GM21528 (cell line): ENCODE measurements around the gene RABGGTA.

Experiments
- ATAC-seq: cut with Tn5 transposase; IDR thresholded peaks from one replicate; pipeline ENCODE4 v1.9.1; 2021; ENCODE audit warnings: mild to moderate bottlenecking, moderate library complexity; ENCODE audit not compliant: unreplicated experiment, low FRiP score

RABGGTA gene

GRCh38 chr14:24307156-24307574 lies 35.8 kb upstream of the RABGGTA start:
- ATAC-seq: no peak

GRCh38 chr14:24304019-24304387 lies 32.6 kb upstream of the RABGGTA start:
- ATAC-seq: no peak

DNA sequence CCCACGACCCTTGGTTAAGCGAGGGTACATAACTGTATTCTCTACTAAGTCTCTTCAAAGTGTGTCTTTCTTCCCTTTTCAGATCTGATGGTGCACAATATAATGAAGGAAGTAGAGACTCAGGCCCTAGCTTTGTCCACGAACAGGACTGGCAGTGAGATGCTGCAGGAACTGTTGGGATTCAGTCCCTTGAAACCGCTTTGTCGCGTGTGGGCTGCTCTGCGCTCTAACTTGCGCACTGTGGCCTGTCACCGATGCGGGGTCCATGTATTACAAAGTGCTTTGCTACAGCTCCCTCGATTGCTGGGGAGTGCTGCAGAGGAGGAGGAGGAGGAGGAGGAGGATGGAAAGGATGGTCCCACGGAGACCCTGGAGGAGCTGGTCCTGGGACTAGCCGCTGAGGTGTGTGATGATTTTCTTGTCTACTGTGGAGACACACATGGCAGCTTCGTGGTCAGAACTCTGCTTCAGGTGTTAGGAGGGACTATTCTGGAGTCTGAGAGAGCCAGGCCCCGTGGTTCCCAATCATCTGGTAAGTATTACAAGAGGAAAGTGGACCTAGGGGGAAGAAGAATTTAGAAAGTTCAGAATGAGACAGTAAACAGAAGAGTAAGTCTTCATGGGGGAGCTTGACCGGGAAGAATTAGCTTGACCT lies 29.1 kb upstream of the RABGGTA start:
- no peak for ATAC-seq

- peak; percentile 75 for ATAC-seq
Observed at GRCh38 chr14:24299255-24300191, 28.1 kb upstream of the RABGGTA start, which contains the start of the genes DHRS1 and NOP9. Gene DHRS1, minus strand, starts transcription at chr14:24299780. Its CDS starts 674 bp downstream, at chr14:24299106. Gene NOP9, plus strand, starts transcription at chr14:24299850. Its CDS starts 105 bp downstream, at chr14:24299955.

GRCh38 chr14:24298892-24299254 lies 27.5 kb upstream of the RABGGTA start:
- ATAC-seq: no peak

- peak; percentile 5 for ATAC-seq
Observed at GRCh38 chr14:24297190-24297964, 26.0 kb upstream of the RABGGTA start.

DNA sequence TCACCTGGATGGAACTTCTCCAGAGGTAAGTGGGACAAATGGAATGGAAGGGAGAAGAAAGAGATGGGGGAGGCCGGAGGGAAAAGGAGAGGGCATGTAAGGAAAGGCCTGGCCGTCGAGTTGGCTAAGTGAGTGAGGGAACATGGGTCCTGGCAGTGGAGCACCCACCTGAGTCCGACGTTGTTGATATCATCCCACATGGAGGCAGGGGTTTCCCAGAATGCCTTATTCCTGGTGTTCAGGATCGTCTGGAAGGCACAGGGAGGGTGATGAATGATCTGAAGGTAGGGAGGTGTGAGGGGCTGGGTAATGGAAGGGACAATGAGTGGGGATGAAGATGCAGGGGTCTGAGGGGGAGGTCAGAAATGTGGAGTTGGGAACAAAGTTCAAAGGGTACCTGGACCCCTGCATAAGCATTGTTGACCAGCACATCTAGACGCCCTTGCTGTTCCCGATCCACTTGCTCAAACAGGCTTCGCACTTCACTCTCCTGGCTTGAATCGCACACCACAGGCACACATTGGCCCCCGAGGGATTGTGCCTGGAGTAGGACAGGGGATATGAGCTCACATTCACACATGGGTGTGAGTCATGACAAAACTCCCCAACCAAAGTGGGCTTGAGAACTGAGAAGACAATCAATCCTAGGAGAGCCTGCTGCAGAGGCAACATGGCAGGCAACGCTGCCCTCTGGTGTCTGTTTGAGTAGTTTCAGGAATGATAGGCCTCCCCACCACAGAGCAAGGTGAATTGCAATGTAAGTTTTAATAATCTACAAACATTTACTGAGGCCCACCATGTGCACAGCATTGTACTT lies 25.2 kb upstream of the RABGGTA start:
- ATAC-seq: peak; percentile 46

- no peak for ATAC-seq
Observed at GRCh38 chr14:24293525-24293924, 22.1 kb upstream of the RABGGTA start.

- ATAC-seq: no peak
Observed at GRCh38 chr14:24292118-24292807, 20.9 kb upstream of the RABGGTA start.

DNA sequence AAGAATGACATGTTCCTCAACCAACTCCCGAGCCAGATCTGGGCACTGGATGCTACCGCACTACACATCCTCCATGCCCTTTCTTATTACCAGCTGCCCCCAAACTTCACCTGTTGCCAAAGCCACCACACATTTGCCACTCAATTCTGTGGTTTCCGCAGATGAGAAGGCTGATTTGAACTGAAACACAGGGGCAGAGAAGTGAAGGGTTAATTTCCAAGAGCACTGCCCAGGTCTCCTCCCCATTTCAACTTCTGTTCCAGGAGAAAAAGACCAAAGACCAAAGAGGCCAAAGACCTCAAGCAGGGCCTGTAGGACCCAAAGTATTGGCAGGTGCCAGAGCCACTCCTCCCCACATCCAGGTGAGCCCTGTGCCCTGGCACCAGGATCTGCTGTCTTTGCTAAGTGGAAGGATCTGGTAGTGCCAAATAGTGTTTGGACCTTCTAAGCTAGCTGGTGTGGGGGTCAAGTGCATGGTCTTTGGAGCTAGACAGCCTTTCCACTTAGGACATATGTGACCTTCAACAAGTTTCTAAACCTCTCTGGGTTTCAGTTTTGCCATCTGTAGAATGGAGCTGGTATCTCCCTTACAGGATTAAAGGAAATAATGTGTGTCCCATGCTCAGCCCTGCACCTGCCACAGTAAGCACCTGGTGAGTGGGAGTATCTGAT lies 20.2 kb upstream of the RABGGTA start:
- no peak for ATAC-seq

DNA sequence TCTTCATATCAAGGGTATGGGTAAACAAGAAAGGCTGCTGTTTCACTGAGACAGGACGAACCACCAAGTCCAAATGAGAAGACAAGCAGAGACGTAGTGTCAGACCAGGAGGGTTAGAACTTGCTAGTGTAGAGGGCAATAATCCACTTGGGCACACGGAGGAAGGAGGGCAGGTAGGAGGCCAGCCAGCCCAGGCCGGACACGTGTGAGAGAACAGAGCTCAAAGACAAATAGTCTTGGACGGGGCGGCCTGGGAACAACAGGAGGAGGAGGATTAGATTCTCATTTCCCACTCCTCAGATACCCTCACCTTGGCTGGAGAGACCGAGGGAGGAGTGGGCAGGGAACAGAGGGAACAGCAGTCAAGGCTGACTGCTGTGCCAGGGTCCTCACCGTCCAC lies 19.3 kb upstream of the RABGGTA start:
- ATAC-seq: no peak

GRCh38 chr14:24289649-24290280 lies 18.4 kb upstream of the RABGGTA start:
- no peak for ATAC-seq

GRCh38 chr14:24286996-24287395 lies 15.6 kb upstream of the RABGGTA start:
- ATAC-seq: no peak

GRCh38 chr14:24285351-24285750 lies 14.0 kb upstream of the RABGGTA start:
- no peak for ATAC-seq

GRCh38 chr14:24284501-24285035 lies 13.2 kb upstream of the RABGGTA start:
- no peak for ATAC-seq

DNA sequence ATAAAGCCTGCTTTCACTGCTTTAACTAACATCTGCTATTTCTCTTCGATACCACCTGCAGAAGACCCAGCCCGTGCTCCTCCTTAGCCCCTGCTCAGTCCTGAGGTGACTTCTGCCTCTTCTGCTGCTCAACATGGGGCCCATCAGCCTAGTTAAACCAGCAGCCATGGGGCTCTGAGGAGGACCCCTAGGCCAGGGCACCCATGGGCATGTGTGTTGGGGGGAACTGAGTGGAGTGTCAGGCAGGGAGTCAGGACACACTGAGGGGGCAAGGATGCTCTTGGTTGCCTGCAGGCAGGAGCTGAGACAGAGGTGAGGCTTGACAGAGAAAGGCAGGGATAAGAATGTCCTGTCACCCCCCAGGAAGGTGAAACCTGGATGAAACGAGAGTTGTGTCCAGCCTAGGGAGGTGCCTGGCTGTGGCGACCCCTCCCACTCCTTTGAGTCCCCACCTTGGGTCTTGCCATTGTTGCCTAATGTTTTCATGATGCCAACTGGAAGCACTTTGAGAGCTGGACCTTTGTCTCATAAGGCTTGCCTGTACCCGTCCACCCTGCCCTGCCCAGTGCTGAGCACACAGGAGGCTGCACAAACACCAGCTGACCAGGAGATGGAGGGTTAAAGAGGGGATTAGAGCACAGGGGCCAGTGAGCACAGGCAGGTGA lies 12.5 kb upstream of the RABGGTA start:
- ATAC-seq: no peak

GRCh38 chr14:24282736-24283135 lies 11.3 kb upstream of the RABGGTA start:
- ATAC-seq: no peak

GRCh38 chr14:24281636-24282035 lies 10.2 kb upstream of the RABGGTA start:
- no peak for ATAC-seq
